Left renal pelvis (tissue), 4 donors: ENCODE data around the gene SLC19A1. TPM values are rescaled to one million over a fixed set of nuclear protein-coding genes. Genes with fewer than 3 reads are reported as not detected.

Experiments used
- DNase-seq, 4 donors: peaks; one replicate each; pipeline ENCODE4 v3.0.0-alpha.2; 2013; ENCODE audit warnings: low read depth in 4 of 4, low spot score in 3 of 4
- polyA plus RNA-seq, 4 donors: library from polyadenylated mRNA; unstranded; fragments of 120-200 nt; gene quantifications; one replicate each; pipeline ENCODE4 v1.2.1, GENCODE V29; 2013; ENCODE audit not compliant: insufficient read length in 4 of 4

The SLC19A1 gene
- 10 to 100 TPM; 24.8 to 61.9 (median 43.3) TPM for polyA plus RNA-seq

- peak in 1 of 4 donors; percentile 29 for DNase-seq
Measured at GRCh38 chr21:45542242-45542666, at the start of gene SLC19A1. Gene SLC19A1, minus strand, starts transcription at chr21:45542440. Its CDS starts 4,481 bp downstream, at chr21:45537959.

- no peak for DNase-seq
Measured at GRCh38 chr21:45591619-45592207, 49.5 kb upstream of the SLC19A1 start.

GRCh38 chr21:45590726-45591618 lies 48.7 kb upstream of the SLC19A1 start:
- no peak for DNase-seq

- no peak for DNase-seq
Measured at GRCh38 chr21:45590246-45590725, 48.0 kb upstream of the SLC19A1 start.

- DNase-seq, result no peak
Measured at GRCh38 chr21:45589686-45590245, 47.5 kb upstream of the SLC19A1 start.

- no peak for DNase-seq
Measured at GRCh38 chr21:45588871-45589491, 46.7 kb upstream of the SLC19A1 start.

GRCh38 chr21:45588086-45588825 lies 46.0 kb upstream of the SLC19A1 start:
- no peak for DNase-seq

GRCh38 chr21:45586289-45586858 lies 44.1 kb upstream of the SLC19A1 start:
- no peak for DNase-seq

- DNase-seq, result no peak
Measured at GRCh38 chr21:45584786-45585185, 42.5 kb upstream of the SLC19A1 start.

GRCh38 chr21:45583831-45584509 lies 41.7 kb upstream of the SLC19A1 start:
- DNase-seq, result no peak

- DNase-seq, result no peak
Measured at GRCh38 chr21:45582128-45582527, 39.9 kb upstream of the SLC19A1 start.

- DNase-seq, result no peak
Measured at GRCh38 chr21:45581322-45581712, 39.1 kb upstream of the SLC19A1 start.

- DNase-seq, result no peak
Measured at GRCh38 chr21:45580576-45581321, 38.5 kb upstream of the SLC19A1 start.

GRCh38 chr21:45580181-45580575 lies 37.9 kb upstream of the SLC19A1 start:
- DNase-seq, result no peak

GRCh38 chr21:45579383-45580180 lies 37.3 kb upstream of the SLC19A1 start:
- no peak for DNase-seq

- DNase-seq, result no peak
Measured at GRCh38 chr21:45578811-45579381, 36.7 kb upstream of the SLC19A1 start.

- DNase-seq, result no peak
Measured at GRCh38 chr21:45578176-45578801, 36.0 kb upstream of the SLC19A1 start.
